ENCODE results near the gene SPACA7. TPM values are rescaled to one million over a fixed set of nuclear protein-coding genes. Genes with fewer than 3 reads are reported as not detected.
"Not testable (repeated sequence)": the region's sequence is repeated elsewhere in the genome, so short reads cannot be mapped to it uniquely, and the experiment has no call there.

The SPACA7 gene
- total RNA-seq, 1 experiment from 2014 or later = not detected

DNA sequence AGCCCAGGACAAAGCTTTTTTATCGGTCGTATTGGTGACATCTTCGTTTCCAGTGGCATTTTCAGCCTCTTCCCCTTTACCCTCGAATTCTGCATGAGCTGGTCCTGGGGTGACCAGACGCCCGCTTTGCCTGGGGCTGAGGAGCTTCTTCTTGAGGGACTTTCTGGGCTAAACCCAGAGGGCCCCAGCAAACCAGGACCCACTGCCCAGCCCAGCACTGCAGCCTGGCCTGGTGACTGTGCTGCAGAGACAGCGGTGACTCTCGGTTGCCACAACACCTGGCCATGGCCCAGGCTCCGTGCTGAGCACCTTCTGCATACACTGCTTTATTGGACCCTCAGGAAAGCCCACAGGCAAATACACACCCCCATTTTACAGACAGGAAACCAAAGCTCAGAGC lies 21.0 kb downstream of the SPACA7 start:
- in situ Hi-C loops (cut with HindIII; ENCODE audit: low sequenced_read_pairs) = no loop called here
- DNase-seq (ENCODE audit: low spot score) = no peak

DNA sequence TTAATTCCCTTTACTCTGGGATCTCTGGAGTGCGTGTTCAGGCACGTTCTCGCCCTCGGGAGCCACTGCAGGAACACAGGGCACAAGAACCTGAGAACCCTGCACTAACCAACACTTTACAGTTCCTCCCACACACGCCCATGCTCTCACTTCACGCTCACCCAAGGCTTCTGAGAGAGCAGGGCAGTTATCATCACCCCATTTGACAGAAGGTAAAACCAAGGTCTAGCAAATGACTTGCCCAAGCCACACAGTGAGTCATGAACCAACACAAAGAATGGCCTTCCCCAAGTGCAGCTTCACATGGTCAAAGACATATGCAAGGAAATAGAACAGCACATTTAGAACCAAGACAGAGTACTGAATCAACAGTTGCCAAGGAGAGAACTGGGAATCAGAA lies 22.2 kb downstream of the SPACA7 start:
- in situ Hi-C loops (cut with HindIII; ENCODE audit: low sequenced_read_pairs); DNase-seq (ENCODE audit: low spot score): not testable (repeated sequence)

DNA sequence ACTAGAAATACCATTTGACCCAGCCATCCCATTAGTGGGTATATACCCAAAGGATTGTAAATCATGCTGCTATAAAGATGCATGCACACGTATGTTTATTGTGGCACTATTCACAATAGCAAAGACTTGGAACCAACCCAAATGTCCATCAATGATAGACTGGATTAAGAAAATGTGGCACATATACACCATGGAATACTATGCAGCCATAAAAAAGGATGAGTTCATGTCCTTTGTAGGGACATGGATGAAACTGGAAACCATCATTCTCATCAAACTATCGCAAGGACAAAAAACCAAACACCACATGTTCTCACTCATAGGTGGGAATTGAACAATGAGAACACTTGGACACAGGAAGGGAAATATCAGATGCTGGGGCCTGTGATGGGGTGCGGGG lies 33.7 kb downstream of the SPACA7 start:
- DNase-seq (ENCODE audit: low spot score); in situ Hi-C loops (cut with HindIII; ENCODE audit: low sequenced_read_pairs): not testable (repeated sequence)

DNA sequence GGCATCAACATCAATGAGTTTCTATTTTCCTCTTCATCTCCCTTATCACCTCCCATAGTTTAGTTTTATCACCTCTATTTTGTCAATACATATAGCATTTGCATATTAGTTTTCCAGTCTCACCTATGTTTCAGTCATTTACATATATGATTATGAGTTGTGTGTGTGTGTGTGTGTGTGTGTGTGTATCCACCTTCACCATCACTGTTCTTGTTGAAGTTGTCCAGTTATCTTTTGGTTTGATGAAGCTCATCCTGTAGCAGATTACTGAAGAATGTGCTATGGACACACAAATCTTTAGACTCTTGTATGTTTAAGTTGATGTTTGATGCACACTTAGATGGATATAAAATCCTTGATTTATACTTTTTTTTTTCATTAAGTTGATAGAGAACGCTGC lies 40.5 kb downstream of the SPACA7 start:
- in situ Hi-C loops (cut with HindIII; ENCODE audit: low sequenced_read_pairs) = no loop called here

DNA sequence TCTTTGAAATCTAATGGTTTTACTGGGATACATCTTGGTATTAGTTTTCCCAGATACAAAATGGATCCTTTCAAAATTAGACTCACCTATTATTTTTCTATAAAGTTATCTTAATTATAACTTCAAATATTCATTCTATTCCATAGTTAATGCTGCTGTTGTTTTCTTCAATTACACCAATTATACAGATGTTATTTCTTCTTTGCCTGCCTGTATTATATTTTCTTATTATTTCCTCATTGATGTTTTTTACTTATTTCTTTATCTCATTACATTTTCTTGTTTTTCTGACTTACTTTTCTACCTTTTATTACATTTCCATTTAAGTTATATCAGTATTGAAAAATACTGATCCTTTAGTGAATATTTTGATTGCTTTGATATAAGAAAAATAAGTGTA lies 40.9 kb downstream of the SPACA7 start:
- in situ Hi-C loops (cut with HindIII; ENCODE audit: low sequenced_read_pairs) = no loop called here

More for the DNA sequence above, 40.5 kb downstream of the SPACA7 start:
- DNase-seq (ENCODE audit: low spot score) = no peak

DNA sequence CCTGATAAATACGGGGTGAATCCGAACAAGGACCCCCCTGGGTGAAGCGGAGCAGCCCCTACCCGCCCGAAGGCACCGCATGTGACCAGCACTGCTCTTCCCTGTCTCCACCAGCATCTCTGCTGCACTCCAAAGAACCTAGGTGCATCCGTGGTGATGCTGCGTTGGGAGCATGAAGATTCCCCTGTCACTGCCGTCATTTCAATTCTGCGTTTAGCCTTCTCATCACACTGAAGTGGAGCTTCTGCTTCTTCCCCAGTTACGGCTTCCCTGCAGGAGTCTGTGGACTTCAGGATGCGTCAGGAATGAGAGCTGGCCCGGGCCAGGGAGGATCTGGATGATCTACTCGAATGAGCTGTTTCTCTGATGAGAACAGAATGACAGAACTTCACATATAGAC lies 47.9 kb downstream of the SPACA7 start:
- DNase-seq (ENCODE audit: low spot score) = no peak
- in situ Hi-C loops (cut with HindIII; ENCODE audit: low sequenced_read_pairs) = no loop called here

More for the DNA sequence above, 40.9 kb downstream of the SPACA7 start:
- DNase-seq (ENCODE audit: low spot score) = no peak

DNA sequence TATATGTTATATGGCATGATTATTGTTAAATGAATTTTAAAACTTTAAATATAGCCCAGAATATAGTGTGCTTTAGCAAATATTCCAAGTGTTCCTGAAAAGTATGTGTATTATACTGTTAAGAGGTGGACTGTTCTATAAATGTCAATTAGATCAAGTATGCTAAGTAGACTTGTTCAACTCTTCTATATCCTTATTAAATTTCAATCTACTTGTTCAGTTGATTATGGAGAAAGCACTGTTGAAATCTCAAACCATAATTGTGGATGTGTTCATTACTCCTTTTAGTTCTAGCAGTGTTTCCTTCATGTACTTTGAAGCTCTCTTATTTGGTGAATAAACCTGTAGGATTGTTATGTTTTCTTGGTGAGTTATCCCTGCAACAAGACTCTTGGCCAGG lies 52.5 kb downstream of the SPACA7 start:
- no peak for DNase-seq (ENCODE audit: low spot score)
- in situ Hi-C loops (cut with HindIII; ENCODE audit: low sequenced_read_pairs) = no loop called here

DNA sequence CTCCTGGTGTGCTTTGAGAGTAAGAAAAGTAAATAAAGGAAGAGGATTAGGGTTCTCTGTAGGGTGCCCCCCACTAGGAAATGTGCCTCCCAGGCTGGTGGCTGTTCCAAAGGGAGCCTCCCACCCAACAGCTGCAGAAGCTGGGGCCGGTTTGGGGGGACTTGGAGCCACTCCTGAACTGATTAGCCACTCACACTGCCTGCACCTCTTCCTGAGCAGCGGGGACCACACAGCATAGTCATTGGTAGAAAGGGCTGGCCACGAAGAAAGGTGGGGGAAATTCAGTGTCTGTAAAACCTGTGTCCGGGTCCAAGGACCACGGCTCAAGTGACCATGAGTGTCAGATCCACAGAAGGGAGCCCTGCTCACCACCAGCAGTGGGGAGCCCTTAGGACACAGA lies 55.6 kb downstream of the SPACA7 start:
- DNase-seq (ENCODE audit: low spot score) = no peak
- in situ Hi-C loops (cut with HindIII; ENCODE audit: low sequenced_read_pairs) = no loop called here

DNA sequence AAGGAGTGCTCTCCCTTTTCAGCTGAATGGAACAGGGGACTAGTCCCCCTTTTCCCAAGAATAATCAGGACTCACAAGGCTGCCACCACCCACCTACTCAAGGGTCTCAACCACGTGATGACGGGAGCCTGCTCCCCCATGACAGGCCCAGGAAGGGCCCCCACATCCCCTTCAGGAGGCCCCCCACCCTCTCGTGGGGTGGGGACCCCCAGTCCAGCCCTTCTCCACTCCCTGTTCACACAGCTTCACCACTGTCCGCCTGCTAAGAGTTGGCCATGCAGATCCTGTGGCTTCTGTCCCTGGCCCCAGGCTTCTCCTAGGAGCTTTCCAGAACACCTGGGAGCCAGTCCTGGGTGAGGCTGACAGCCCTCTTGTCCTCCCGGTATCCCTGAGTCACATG lies 56.6 kb downstream of the SPACA7 start:
- in situ Hi-C loops (cut with HindIII; ENCODE audit: low sequenced_read_pairs); DNase-seq (ENCODE audit: low spot score): not testable (repeated sequence)

DNA sequence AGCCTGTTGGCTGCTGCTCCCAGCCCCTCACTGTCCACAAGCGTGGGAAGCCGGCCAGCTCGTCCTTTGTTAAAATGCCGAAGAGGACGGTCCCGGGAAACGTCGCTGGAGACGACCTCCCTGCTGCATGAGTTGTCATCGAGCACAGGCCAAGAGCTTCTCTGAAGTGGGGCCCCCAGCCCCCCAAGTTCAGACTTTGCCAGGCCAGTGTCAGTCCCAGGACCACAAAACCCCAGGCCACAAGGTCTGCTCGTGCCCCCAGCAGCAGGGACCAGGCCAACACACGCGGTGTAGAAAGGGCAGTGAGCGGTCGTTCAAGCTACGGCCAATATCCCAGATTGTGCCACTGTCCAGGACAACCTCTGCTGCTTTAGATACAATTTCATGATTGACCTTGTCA lies 57.4 kb downstream of the SPACA7 start:
- in situ Hi-C loops (cut with HindIII; ENCODE audit: low sequenced_read_pairs) = not testable (repeated sequence)

DNA sequence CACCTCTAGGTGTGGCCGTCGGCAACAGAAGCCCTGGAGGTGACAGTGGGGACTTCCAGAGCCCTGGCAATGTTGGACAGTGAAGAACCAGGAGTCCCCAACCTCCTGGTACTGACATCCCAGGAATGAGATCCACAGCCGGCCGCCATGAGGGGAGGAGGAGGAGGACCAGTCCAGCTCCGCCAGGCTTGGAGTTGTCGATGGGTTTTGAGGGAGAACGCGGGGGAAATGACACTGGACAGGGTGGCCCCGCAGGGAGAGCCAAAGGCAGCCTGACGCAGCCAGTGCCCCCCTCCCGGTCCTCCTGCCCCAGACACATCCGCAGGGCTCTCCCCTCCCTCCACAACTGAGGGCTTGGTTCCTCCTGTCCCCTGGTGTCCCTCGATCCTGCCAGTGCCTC lies 57.9 kb downstream of the SPACA7 start:
- no peak for DNase-seq (ENCODE audit: low spot score)
- in situ Hi-C loops (cut with HindIII; ENCODE audit: low sequenced_read_pairs) = no loop called here

More for the DNA sequence above, 57.4 kb downstream of the SPACA7 start:
- not testable (repeated sequence) for DNase-seq (ENCODE audit: low spot score)

DNA sequence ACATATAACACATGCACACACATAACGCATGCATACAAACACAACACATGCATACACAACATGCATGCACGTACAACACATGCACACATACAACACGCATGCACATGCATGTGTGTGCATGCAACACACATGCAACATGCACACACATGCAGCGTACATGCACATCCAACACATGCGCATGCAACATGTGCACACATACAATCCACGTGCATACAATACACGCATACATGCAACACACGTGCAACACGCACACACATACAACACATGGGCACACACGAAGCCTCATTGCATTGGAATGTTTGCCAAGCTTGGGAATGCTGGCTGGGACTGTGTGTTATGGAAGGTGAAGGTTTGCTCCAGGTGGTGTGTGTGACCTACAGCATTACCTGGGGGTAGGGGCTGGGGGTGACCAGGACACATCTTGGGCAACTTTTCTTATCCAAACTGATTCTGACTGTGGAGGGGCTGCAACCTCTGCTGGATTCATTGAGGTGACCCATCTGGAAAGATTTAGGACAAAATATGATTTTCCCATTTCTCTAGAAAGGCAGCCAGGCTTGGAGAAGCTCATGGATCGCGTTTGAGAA lies 58.9 kb downstream of the SPACA7 start:
- DNase-seq (ENCODE audit: low spot score) = no peak
- in situ Hi-C loops (cut with HindIII; ENCODE audit: low sequenced_read_pairs) = no loop called here

DNA sequence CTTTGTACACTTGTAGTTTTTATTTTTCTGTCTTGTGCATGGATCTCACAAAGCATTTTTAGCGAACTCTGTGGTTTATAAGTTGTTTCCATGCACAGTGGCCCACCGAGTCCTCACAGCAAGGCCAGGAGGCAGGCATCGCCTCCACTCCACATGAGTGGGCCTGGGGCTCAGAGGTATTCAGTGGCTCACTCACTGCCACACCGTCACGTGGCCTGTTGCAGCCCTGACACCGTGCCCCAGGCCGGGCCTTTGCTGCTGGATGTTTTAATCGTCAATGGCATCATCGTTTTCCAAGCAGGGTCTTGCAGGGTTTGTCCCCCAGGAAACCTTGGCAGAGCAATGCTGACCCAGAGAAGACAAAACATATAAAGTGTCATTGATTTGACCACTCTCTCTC lies 59.8 kb downstream of the SPACA7 start:
- in situ Hi-C loops (cut with HindIII; ENCODE audit: low sequenced_read_pairs) = no loop called here
- no peak for DNase-seq (ENCODE audit: low spot score)

DNA sequence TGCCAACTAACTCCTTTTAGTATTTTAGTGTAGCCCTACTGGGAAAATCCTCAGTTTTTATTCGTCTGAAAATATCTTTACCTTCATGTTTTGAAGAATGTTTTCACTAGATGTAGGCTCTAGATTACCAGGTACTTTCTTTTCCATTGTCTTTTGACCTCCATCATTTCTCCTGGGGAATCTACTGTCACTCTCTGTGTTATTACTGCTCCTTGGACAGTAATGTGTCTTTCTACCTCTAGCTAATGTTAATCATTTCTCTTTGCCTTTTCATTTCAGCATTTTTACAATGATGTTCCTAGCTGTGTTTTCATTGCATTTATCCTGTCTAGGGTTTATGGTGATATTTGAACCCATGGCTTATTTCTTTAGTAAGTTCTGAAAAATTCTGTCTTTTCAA lies 61.9 kb downstream of the SPACA7 start:
- in situ Hi-C loops (cut with HindIII; ENCODE audit: low sequenced_read_pairs) = no loop called here
- no peak for DNase-seq (ENCODE audit: low spot score)

DNA sequence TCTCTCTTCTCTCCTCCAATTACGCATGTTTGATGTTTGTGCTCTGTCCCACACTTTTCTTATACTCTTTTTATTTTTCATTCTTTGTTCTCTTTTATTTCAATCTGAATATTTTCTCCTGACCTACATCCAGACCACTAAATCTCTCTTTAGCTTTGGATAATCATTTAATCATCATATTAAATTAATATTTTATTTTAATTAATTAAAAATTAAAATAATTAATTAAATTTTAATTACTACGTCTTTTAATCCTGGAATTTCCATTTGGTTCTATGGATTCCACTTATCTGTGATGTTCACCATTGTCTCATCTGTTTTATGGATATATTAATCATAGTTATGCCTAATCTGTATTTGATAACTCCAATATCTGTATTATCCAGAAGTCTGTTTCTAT lies 62.4 kb downstream of the SPACA7 start:
- in situ Hi-C loops (cut with HindIII; ENCODE audit: low sequenced_read_pairs) = no loop called here
- no peak for DNase-seq (ENCODE audit: low spot score)

DNA sequence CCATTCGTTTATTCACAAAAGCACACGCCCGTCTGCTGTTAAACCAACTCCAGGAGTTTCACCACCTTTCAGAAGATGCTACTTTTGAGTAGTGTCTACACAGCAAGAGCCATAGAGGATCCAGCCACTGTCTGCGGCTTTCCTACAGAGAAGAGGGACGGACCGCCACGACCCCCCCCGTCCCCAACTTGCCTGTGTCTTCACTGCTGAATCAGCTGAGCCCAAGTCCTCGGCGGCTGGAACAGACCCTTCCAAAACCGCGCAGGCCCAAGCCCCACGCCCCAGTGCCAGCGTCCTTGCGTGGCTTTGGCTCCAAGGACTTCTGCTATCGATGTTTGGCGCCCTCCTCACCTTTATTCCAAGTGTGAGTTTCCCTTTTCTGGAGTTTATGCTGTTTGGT lies 65.1 kb downstream of the SPACA7 start:
- no peak for DNase-seq (ENCODE audit: low spot score)
- in situ Hi-C loops (cut with HindIII; ENCODE audit: low sequenced_read_pairs) = no loop called here

DNA sequence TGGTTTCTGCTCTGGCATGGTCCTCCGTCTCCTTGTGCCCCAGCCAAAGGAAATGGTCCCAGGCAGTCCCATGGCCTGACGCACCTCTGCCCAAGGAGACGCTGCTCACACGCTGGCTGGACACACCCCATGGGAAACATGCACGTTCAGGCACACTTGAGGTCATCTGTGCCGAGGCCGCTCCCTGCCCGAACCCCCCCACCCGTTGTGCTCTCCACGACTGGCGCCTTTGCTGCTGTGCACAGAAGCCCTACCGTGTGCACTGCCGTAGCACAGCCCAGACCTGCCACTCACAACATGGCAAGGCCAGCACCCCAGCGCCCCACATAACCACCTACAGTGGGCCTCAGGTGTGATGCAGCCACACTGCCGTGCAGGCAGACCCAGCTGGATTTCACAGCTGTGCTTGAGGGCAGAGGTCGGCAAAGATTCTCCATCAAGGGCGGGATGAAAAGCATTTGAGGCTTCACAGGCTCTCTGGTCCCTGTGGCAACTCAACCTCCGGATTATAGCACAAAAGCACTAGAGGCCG lies 65.7 kb downstream of the SPACA7 start:
- in situ Hi-C loops (cut with HindIII; ENCODE audit: low sequenced_read_pairs) = no loop called here
- DNase-seq (ENCODE audit: low spot score) = no peak

DNA sequence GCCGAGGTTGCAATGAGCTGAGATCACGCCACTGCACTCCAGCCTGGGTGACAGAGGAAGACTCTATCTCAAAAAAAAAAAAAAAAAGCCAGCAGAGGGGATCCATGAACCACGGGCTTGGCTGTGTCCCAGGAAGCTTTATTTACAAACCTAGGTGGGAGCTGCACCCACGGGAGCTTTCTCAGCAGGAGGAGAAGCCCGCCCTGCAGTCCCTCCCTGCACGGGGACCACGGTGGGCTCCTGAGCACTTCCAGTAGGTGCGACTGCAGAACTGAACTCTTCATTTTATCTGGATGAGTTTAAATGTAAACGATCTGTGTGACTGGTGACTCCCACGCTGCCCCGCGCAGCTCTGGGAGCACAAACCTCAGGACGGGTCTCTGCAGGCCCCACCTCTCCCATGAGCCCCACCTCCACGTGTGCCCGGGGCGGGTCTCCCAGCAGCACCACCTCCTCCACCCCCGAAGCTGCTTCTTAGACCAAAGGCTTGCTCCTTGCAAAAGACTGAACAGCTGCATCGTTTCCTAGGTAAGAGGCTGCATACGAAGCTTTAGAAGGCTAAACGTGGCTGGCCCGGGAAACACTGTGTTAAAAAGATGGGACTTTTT lies 66.4 kb downstream of the SPACA7 start:
- in situ Hi-C loops (cut with HindIII; ENCODE audit: low sequenced_read_pairs) = no loop called here
- DNase-seq (ENCODE audit: low spot score) = no peak

DNA sequence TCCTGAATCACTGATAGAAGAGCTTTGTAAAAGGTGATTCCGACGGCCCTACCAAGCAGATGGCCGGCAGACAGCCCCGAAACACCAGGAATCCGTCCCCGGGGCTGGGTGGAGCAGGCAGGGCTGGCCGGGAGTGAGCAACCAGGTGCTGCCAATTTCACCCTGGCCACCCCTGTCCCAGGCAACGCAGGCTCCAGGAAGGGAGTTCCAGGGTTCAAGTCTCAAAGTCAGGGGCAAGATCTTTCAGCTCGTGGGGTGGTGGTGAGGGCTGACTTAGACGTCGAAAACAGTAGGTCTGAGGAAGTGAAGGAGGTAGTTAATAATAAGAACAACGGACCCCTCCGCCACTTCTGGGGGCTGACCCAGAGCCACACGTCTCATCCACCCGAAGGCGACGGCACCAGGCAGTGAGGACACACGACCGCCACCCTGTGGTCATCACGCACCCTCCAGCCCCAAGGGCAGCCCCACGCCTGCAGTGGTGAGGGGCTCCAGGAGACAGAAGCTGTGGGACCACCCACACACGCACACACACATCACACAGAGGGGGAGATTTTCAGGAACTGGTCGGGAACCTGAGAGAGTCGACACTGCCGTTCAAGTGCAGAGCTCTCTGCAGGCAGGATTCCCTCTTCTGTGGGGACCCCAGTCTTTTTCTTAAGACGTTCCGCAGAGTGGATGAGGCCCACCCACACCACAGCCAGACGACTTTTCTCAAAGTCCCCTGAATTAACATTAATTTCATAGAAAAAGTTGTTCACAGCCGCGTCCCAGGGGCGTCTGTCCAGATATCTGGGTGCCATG lies 67.2 kb downstream of the SPACA7 start:
- DNase-seq (ENCODE audit: low spot score) = no peak
- in situ Hi-C loops (cut with HindIII; ENCODE audit: low sequenced_read_pairs) = no loop called here

DNA sequence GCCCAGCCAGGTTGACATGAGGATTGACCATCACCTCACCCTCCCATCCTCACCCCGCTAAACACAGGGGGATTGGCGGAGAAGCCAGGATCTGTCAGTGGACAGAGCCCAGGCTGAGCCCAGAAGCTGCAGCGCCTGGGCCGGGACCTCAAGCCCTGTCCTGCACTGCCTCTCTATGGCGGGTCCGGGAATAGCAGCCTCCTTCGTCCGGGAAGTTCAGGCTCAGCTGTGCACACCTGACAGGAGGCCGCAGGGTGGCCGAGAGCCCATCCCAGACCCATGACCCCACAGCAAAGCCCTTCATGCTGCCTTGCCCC lies 67.8 kb downstream of the SPACA7 start:
- in situ Hi-C loops (cut with HindIII; ENCODE audit: low sequenced_read_pairs) = no loop called here

More for the DNA sequence above, 67.8 kb downstream of the SPACA7 start:
- DNase-seq (ENCODE audit: low spot score) = peak; percentile 22
